HG02981 (cell line): ENCODE data around the gene FTMT.
"Not testable (repeated sequence)": the region's sequence is repeated elsewhere in the genome, so short reads cannot be mapped to it uniquely, and the experiment has no call there.

Source experiments
- ATAC-seq: cut with Tn5 transposase; IDR thresholded peaks from one replicate; pipeline ENCODE4 v1.9.1; 2021; ENCODE audit warnings: mild to moderate bottlenecking, moderate library complexity; ENCODE audit not compliant: unreplicated experiment

Gene FTMT

DNA sequence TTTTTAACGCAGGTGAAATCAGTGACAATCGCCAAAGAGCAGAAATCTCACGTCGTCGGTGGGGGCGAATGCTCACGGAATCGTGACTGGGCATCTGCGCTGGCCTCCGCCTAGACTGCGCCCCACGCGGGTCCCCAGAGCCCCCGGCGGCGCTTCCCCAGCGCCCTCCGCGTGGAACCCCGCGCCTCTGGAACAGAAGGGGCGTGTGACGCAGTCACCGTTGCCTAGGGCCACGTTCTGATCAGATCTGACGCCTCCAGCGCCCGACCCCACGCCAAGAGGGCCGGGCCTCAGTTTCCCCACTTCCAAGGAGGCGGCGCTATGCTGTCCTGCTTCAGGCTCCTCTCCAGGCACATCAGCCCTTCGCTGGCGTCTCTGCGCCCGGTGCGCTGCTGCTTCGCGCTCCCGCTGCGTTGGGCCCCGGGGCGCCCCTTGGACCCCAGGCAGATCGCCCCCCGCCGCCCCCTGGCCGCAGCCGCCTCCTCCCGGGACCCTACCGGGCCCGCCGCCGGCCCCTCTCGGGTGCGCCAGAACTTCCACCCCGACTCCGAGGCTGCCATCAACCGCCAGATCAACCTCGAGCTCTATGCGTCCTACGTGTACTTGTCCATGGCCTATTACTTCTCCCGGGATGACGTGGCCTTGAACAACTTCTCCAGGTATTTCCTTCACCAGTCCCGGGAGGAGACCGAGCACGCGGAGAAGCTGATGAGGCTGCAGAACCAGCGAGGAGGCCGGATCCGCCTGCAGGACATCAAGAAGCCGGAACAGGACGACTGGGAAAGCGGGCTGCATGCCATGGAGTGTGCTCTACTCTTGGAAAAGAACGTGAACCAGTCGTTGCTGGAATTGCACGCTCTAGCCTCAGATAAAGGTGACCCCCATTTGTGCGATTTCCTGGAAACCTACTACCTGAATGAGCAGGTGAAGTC is at the start of gene FTMT:
FTMT (plus strand) TSS at position 240 of the 932 bp plus-strand sequence; CDS start at position 322, 82 bp downstream.
- ATAC-seq = no peak

DNA sequence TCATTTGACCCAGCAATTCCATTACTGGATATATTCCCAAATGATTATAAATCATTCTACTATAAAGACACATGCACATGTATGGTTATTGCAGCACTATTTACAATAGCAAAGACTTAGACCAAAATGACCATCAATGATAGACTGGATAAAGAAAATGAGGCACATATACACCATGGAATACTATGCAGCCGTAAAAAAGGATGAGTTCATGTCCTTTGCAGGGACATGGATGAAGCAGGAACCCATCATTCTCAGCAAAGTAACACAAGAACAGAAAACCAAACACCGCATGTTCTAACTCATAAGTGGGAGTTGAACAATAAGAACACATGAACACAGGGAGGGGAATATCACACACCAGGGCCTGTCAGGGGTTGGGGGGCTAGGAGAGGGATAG is 46.4 kb upstream of the FTMT start:
- not testable (repeated sequence) for ATAC-seq

DNA sequence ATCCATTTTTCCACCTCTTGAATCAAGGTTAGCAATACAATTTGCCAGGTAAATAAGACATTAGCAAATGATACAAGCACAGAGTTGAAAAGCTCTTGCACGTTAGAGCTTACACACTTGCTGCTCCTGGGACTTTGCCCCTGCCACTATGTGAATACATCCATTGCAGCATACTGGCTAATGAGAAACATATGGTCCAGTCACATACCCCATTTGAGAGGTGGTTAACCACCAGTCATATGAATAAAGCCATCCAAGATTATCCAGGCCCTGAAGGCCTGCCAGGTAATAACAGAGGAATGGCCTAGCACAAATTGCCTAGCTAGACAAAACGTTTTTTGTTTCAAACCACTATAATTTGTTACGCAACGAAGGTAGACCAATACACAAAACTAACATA is 45.8 kb upstream of the FTMT start:
- no peak for ATAC-seq

DNA sequence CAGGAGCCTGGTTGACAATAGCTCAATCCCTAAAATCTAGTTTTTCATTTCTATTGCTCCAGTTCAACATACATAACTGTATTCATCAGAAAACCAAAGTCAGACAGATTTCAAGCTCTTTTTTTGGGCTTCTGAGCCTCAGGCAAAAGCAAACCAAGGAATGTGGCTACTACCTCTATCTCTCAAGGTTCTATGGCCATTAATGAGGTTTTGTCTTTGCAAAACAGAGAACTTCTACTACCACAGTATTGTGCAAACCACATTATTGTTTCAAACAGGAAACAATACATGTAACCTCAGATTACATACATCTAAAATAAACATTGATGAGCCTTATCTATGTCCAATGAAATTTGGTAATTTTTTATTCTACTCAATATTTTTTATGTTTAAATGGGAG is 35.5 kb upstream of the FTMT start:
- no peak for ATAC-seq

DNA sequence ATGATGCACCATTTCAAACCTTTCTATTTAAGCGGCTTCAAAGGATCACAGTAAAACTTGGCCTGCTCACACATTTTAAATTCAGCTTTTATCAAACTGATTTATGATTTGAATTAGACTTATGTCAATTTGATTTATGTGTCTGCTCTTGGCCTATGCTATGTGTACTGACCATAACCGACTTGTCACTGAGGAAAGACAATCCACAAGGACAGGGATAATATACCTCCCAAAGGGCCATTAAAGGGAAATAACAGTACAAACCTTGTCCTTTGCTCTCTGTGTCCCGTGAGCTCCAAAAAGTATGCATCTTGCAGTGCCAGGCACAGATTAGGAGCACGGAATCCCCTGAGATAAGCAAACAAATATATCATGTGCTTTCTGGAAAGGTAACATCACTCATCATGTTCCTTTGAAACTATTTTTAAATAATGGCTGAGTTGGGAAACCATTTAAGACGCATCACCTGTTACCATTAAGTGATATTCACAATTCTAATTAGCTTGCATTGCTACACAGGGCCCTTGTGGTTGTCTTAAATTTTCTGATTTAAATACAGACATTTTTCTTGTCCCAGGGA is 31.9 kb upstream of the FTMT start:
- no peak for ATAC-seq

DNA sequence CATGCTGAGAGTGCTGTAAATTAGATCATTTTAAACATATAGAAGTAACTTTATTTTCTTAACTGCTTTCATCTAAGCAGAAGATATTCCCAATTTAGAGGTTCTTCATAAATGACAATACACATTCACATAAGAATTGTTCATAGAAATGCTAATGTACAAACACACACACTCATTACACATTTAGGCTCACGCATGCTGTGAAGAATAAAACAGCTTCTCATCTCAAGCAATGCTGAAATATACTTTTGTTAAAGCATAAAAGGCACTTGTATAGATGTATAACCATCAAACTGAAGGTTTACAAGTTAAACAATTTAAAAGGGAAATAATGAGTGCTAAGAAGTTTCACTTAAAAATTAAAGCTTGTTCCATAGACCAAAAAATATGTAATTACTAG is 18.1 kb upstream of the FTMT start:
- no peak for ATAC-seq

DNA sequence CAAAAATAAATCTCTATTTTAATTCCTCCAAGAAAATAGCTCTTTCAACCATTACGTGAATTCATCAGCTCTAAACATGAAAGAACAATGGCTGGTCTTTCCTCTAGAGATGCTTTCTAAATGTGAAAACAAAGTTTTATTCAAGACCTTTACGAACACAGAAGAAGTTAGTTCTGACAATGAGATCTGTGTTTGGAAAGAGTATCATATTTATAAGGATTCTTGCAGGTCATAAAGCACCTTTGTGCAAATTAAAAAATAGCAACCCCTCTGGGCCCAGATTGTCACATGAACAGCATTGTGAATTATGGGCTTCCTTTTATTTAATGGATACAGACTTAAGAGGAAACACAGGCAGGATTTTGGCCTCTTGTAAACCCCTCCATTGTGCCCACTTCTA is 17.7 kb upstream of the FTMT start:
- ATAC-seq = no peak

DNA sequence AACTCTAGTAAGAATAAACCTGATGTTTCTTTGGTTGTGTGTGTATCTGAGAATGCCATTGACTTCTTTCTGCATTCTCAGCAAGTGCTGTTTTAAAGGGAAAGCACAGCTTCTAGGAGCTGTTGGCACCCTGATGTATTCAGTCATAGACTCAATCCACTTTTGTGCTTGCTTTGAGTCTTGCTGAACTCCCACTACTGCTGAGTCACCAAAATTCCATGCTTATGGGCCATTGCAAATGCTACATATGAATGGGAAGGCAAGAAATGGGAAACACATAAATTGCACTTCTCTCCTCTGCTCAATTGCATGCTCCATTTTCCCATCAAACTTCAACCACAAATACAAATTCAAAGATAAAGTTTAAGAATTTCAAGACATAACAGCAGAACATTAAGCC is 9.8 kb upstream of the FTMT start:
- no peak for ATAC-seq

DNA sequence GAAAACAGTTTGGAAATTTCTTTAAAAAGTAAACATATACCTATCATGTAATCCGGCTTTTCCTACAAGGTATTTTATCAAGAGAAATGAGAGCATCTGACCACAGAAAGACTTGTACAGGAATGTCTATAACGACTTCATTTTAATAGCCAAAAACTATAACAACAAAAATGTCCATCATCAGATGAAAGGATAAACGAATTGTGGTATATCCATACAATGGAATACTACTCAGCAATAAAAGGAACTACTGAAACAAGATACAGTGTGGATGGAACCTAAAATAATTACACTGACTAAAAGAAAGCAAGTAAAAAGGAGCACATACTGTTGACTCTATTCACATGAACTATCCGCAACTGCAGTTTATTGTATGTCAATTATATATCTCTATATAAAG is 1.4 kb upstream of the FTMT start:
- no peak for ATAC-seq

DNA sequence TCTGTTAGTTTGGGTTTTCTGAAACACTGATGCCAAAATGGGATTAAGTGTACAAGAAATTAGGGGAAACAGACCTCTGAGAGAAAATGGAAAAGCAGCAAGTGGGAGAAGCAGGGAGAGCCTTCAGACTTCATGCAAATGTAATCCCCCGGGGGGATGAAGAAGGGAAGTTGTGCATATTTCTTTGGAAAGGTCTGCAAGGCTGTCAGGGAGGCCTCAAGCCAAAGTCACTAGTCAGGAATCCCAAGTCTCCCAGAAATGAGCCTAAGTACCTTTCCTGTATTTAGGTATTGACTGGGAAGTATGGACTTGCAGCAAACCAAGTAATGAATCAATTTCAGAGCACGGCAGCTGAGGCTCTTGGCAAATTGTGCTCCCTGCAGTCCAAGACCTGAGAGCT is 2.2 kb downstream of the FTMT start:
- ATAC-seq = no peak

DNA sequence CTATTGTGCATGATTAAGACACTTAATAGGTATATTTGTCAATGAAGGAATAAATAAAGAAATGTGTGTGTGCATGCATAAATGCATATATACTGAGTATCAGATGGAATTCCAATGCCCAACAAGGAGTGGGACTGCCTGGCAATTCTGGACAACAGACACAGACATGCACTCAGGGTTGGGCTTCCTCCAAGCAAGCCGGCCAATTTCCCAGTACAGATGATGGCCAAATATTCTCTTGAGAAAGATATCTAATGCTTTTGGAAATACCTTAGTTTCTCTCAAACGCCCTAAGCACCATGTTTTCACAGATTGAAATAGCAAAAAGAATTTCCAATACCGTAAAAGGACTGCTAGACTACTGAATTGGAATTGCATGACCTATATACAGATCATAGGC is 11.1 kb downstream of the FTMT start:
- ATAC-seq = no peak

DNA sequence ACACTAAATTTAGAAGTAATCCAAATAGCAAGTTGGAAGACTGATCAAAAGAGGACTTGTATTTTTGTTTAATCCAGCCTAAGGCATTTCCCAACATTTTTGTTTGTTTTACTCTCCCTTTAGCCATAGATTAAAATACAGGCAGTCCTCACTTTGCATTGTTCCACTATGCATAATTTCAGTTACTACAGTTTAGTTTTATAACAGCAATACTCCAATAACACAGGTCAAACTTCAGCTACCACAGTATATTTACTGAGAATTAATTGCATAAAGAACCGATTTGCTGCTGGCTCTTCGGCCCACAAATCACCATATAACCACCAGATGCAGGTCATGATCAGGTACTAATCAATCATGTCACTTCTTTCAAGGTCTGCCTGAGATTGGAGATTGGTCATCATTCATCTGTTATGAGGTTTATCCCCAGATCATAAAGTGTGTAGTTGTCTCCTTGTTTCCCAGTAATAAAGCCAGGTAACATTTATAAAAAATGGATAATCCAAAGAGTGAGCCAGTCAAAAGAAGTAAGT is 12.1 kb downstream of the FTMT start:
- no peak for ATAC-seq

DNA sequence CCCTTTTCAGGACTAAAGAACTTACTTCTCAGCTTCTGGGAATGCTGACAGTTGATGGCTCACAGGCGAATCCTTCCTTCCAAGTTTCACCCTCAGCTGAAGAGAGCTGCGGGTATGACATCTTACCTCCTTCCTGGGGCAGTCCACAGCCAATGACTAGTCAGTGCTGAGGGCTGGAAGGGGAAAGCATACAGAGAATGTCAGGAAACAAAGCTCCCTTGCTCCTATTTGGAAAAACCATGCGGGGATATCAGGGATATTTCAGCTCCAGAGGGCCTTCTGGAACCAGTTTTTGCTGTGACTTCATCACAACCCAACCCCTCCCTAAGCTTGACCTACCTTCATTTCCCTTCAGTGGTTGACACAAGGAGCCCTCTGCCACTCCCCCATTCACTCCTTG is 15.7 kb downstream of the FTMT start:
- no peak for ATAC-seq

DNA sequence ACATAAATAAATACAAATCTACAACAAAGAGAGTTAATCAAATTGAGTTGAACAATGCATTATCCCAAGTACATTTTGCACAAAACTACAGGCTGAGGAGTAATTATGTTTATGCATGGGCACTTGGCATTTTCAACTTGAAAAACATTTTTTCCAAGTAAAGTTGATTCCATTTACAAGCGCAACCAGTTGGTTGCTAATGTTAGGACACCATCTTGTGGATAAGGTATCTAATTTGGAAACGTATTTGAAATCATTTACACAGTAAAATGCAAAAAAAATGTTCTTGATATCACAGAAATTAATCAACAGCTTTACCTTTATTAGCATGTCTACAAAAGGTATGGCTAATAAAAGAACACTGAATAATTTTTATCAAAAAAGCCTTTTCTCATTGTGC is 18.8 kb downstream of the FTMT start:
- no peak for ATAC-seq

DNA sequence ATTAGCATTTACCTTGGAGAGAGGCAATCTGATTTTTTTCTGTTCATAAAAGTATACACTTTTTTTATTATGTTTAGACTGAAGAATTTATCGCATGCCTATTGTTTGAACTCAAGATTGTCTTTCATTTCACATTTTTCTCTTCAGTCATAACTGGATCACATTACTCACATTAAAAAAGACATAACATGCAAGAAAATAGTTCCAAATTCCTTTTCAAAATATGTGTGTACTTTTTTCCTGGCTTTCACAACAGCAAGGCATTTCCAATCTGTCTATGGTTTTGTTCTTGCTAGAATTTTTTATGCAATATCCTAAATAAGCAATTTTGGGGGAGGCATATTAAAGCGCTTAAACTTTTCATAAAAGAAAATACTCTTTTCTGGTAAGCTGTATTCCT is 21.2 kb downstream of the FTMT start:
- ATAC-seq = no peak

DNA sequence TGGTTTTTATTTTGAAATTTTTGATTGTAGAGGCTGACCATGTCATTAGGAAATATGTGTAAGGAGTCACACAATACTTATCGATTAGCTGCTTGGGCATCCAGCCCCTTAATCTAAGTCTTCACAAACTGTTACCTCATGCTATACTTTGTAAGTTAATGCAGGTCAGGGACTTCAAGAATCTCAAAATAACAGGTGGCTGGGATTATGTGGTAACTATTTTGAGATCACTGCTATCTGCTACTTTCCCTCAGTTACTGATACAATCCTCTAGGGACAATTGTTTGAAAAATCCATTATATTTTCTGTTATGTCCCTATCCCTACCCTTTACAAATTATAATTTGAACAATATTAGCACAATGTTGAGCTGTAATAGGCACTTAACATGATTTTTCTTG is 21.7 kb downstream of the FTMT start:
- no peak for ATAC-seq

DNA sequence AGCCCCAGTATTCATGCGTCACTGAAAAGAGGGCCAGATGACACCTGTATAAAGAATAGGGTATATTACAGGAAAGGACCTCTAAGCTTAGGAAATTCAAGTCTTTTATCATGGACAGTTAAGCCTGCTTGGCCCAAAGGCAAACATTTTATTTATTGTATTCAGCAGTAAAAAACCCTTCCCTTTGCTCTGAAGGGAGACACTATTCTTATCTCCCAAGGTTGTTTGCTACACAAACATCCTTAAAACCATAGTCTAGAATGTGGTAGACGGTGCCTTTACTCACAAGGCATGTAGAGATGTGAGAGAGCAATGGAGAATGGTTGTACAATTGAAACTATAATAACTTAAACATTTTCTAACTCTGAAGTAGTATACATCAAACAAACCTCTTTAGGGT is 33.9 kb downstream of the FTMT start:
- ATAC-seq = no peak

DNA sequence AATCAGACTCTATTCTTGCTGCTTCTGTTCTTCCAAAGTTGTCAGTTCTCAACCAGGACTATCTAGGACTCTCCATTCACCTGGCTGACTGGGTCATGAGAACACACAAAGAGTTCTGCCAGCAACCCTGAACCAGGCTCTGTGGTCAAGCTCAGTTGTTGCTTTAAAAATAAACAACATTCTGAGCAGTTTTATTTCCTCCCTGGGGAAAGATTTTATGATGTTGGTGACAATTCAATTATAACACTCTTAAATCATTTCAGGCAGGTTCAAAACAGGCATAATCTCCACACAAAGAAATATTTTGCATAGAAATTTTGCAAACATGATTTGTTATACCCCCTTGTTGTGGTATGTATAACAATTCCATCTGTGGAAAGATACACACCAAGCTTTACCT is 36.0 kb downstream of the FTMT start:
- ATAC-seq = no peak

DNA sequence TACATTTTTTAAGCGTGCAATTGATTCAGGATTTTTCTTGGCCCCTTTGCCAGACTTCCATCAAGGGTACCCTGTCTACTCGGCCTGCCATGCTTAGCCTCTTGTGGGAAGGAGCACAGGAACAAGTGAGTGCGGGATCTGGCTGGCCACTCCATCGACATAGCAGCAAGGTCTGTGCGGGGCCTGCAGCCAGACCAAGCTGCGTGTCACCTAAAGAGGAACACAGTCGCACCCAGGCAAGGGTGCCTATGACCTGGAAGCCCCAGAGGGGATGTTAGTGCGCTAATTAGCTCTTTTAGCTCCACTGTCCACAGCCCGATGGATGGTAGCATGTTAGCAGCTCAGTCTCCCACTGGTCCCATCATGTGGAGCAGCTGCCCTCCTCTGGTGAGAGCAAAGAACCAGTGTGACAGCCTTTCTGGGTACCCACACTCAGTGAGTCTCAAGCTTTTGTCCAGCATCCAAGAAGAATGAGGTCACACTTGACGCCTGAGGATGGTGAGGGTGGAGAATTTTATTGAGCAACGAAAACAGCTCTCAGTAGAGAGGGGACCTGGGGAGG is 38.7 kb downstream of the FTMT start:
- no peak for ATAC-seq

DNA sequence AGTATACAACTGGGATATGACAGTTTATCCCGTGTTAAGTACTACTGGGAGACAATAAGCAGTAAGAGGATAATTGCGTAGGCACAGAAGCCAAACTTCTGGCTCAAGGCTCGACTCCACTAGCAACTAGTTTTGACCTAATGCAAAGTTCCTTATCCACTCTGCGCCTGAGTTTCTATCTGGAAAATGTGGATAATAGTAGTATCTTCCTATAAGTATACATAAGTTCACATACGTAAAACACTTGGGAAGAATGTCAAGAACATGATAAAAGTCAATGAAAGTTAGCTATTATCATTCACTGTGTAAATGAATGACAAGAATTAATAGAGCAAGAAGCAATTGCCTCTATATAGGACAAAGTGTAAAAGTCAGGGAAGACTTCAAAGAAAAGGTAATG is 45.7 kb downstream of the FTMT start:
- ATAC-seq = no peak

DNA sequence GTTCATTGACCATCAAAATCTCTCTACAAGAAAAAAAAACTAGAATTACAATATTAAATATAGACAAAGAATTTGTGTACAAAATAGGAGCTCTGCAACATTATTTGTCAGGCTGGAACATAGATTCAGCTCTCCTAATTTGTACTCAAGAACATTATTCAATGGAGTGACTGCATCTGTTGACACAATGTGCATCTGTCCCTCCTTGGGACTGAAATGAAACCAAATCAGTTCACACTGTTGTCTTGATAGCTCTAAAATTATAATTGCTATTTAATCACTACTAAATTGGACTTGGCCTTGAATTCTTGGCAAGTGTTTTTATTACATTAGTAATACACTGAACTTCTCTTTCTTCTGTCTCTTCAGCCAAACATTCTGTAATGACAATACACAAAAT is 47.7 kb downstream of the FTMT start:
- ATAC-seq = no peak
